HEK293T (cell line): ENCODE results near the gene HIVEP2.

ENCODE experiments used
- BHLHE40 ChIP-seq: fragments of 450-650 bp; IDR thresholded peaks from 2 replicates; pipeline ENCODE4 v1.6.1; 2016; ENCODE audit warnings: mild to moderate bottlenecking, moderate library complexity, borderline replicate concordance
- ELF4 ChIP-seq: fragments of 450-650 bp; IDR thresholded peaks from 2 replicates; pipeline ENCODE4 v1.6.1; 2017; ENCODE audit warnings: antibody characterized with exemption
- FOXK2 ChIP-seq: fragments of 450-650 bp; IDR thresholded peaks from 2 replicates; pipeline ENCODE4 v1.6.1; 2016; ENCODE audit warnings: mild to moderate bottlenecking
- FOXM1 ChIP-seq: fragments of 450-650 bp; IDR thresholded peaks from 2 replicates; pipeline ENCODE4 v1.6.1; 2017; ENCODE audit warnings: mild to moderate bottlenecking, borderline replicate concordance
- LEF1 ChIP-seq: fragments of 450-650 bp; IDR thresholded peaks from 2 replicates; pipeline ENCODE4 v1.6.1; 2017; ENCODE audit warnings: mild to moderate bottlenecking, borderline replicate concordance
- NFRKB ChIP-seq: fragments of 450-650 bp; IDR thresholded peaks from 2 replicates; pipeline ENCODE4 v1.6.1; 2016; ENCODE audit warnings: mild to moderate bottlenecking, moderate library complexity
- SP1 ChIP-seq: fragments of 450-650 bp; IDR thresholded peaks from 2 replicates; pipeline ENCODE4 v1.6.1; 2017
- SUZ12 ChIP-seq: fragments of 450-650 bp; IDR thresholded peaks from 2 replicates; pipeline ENCODE4 v1.6.1; 2016; ENCODE audit warnings: mild to moderate bottlenecking
- TF ChIP-seq, protein P1 (sequence below): fragments of 450-650 bp; IDR thresholded peaks from 2 replicates; pipeline ENCODE4 v1.6.1; 2016

DNA sequence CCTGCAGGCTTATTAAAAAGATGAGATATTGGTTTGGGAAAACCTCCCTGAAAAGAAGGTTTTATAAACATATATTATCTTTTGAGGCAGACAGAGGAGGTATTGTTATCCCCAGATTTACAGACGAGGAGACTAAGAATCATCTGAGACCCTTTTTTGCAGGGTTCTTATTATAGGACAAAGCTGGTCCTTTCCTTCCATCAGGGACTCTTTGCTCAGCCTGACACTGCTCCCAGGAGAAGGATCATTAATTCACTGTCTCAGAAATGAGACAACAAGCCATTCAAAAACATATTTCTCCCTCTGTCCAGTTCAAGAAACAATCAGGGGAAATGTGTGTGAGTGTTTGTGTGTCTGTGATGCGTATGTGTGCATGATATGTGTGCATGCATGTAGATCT is 33.5 kb downstream of the HIVEP2 start:
- TF ChIP-seq SUZ12 (no peak), FOXM1 (no peak), NFRKB (no peak), ELF4 (no peak), FOXK2 (no peak), SP1 (no peak), LEF1 (no peak), BHLHE40 (no peak)
- TF ChIP-seq, protein P1, sequence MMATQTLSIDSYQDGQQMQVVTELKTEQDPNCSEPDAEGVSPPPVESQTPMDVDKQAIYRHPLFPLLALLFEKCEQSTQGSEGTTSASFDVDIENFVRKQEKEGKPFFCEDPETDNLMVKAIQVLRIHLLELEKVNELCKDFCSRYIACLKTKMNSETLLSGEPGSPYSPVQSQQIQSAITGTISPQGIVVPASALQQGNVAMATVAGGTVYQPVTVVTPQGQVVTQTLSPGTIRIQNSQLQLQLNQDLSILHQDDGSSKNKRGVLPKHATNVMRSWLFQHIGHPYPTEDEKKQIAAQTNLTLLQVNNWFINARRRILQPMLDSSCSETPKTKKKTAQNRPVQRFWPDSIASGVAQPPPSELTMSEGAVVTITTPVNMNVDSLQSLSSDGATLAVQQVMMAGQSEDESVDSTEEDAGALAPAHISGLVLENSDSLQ = no peak
